ENCODE results near the gene ARL13A. TPM values are rescaled to one million over a fixed set of nuclear protein-coding genes. Genes with fewer than 3 reads are reported as not detected.

Gene ARL13A
- total and polyA plus RNA-seq, 2 experiments from 2014 or later, result not detected

DNA sequence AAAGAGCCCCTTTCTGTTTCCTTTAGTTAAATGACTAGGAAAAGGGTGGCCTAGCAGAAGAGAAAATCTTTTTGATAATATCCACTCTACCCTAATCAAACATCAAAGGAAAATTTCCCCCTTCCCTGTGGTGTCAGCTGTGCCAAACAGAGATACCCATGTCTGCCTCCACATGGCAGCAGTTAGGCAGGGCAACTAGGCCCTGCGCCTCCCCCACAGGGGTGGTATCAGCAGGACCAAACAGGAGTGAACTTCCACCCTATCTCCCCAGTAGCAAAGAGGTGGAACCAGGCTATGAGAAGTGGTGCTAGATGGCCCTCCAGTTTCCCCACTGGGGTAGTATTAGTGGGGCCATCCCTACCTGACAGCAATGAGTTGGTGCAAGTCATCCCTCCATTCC lies 21.0 kb upstream of the ARL13A start:
- Histone ChIP-seq H3K79me2 (no peaks in the 10 kb centered on the region), H3K4me3 (no peak overlapping the region), H3K27ac (no peak overlapping the region), H3K27me3 (no peaks in the 10 kb centered on the region), H3K36me3 (replicated peaks; ENCODE audit: insufficient read depth, low read depth) (no peaks in the 10 kb centered on the region), H4K20me1 (ENCODE audit: insufficient read depth, poor library complexity, severe bottlenecking) (no peaks in the 10 kb centered on the region), H3K9me2 (replicated peaks; ENCODE audit: insufficient read depth) (no peaks in the 10 kb centered on the region), H3K4me2 (no peak overlapping the region), H3K9me3 (ENCODE audit: low read depth) (no peaks in the 10 kb centered on the region), H3K4me1 (ENCODE audit: insufficient read depth) (no peaks in the 10 kb centered on the region), H2AFZ (no peak overlapping the region)
- no peak for DNase-seq (ENCODE audit: low spot score)
- 90% methylated on average over 1 of the region's 1 CpG for WGBS (ENCODE audit: low lambda C conversion rate, missing lambda C conversion rate)
- TF ChIP-seq CTCF (IDR thresholded peaks at IDR 0.05; ENCODE audit: poor library complexity) (no peak), EZH2 (IDR thresholded peaks at IDR 0.05; ENCODE audit: borderline replicate concordance) (no peak), EZH2phosphoT487 (IDR thresholded peaks at IDR 0.05; ENCODE audit: low read depth, severe bottlenecking, unreplicated experiment) (no peak)

DNA sequence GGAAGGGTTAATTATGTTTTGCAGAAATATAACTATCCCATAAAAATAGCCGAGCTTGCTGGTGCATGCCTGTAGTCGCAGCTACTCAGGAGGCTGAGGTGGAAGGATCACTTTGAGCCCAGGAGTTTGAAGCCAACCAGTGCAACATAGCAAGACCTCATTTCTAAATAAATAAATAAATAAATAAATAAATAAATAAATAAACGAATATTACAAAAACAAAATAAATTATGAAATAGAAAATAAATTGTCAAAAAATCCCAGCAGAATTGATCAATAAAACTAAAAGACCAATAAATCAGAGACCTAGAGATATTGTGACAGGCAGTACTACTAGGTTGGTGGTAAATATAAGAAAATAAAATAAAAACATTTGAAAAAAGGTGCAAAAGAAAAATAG lies 6.7 kb upstream of the ARL13A start:
- H3K36me3 ChIP-seq (replicated peaks; ENCODE audit: insufficient read depth, low read depth), result no peaks in the 10 kb centered on the region
- no peaks in the 10 kb centered on the region for H4K20me1 ChIP-seq (ENCODE audit: insufficient read depth, poor library complexity, severe bottlenecking)
- 76% methylated on average over 3 of the region's 3 CpGs for WGBS (ENCODE audit: low lambda C conversion rate, missing lambda C conversion rate)
- H3K4me3 ChIP-seq, result no peak overlapping the region
- no peak overlapping the region for H3K4me2 ChIP-seq
- no peaks in the 10 kb centered on the region for H3K9me3 ChIP-seq (ENCODE audit: low read depth)
- no peaks in the 10 kb centered on the region for H3K27me3 ChIP-seq
- no peaks in the 10 kb centered on the region for H3K9me2 ChIP-seq (replicated peaks; ENCODE audit: insufficient read depth)
- TF ChIP-seq EZH2 (IDR thresholded peaks at IDR 0.05; ENCODE audit: borderline replicate concordance) (no peak), EZH2phosphoT487 (IDR thresholded peaks at IDR 0.05; ENCODE audit: low read depth, severe bottlenecking, unreplicated experiment) (no peak), CTCF (IDR thresholded peaks at IDR 0.05; ENCODE audit: poor library complexity) (no peak)
- H3K79me2 ChIP-seq, result no peaks in the 10 kb centered on the region
- no peaks in the 10 kb centered on the region for H3K4me1 ChIP-seq (ENCODE audit: insufficient read depth)
- H3K27ac ChIP-seq, result no peak overlapping the region
- H2AFZ ChIP-seq, result no peak overlapping the region
- DNase-seq (ENCODE audit: low spot score), result no peak

GRCh38 chrX:100964362-100964761 lies 5.1 kb upstream of the ARL13A start:
- Histone ChIP-seq H3K4me1 (ENCODE audit: insufficient read depth) (no peaks in the 10 kb centered on the region), H3K4me2 (no peak overlapping the region), H3K9me2 (replicated peaks; ENCODE audit: insufficient read depth) (no peaks in the 10 kb centered on the region), H3K36me3 (replicated peaks; ENCODE audit: insufficient read depth, low read depth) (no peaks in the 10 kb centered on the region), H3K4me3 (no peak overlapping the region), H3K79me2 (no peaks in the 10 kb centered on the region), H3K27ac (no peak overlapping the region), H2AFZ (no peak overlapping the region), H3K27me3 (no peaks in the 10 kb centered on the region), H3K9me3 (ENCODE audit: low read depth) (no peaks in the 10 kb centered on the region), H4K20me1 (ENCODE audit: insufficient read depth, poor library complexity, severe bottlenecking) (no peaks in the 10 kb centered on the region)
- no peak for TF ChIP-seq CTCF (IDR thresholded peaks at IDR 0.05; ENCODE audit: poor library complexity)
- TF ChIP-seq EZH2phosphoT487 (IDR thresholded peaks at IDR 0.05; ENCODE audit: low read depth, severe bottlenecking, unreplicated experiment), result no peak
- TF ChIP-seq EZH2 (IDR thresholded peaks at IDR 0.05; ENCODE audit: borderline replicate concordance), result no peak
- no peak for DNase-seq (ENCODE audit: low spot score)

GRCh38 chrX:100969936-100970335 lies 428 bp downstream of the ARL13A start:
- no peaks in the 10 kb centered on the region for H4K20me1 ChIP-seq (ENCODE audit: insufficient read depth, poor library complexity, severe bottlenecking)

More at GRCh38 chrX:100969936-100970335, 428 bp downstream of the ARL13A start:
- Histone ChIP-seq H3K27me3 (no peaks in the 10 kb centered on the region), H2AFZ (no peak overlapping the region), H3K9me2 (replicated peaks; ENCODE audit: insufficient read depth) (no peaks in the 10 kb centered on the region), H3K9me3 (ENCODE audit: low read depth) (no peaks in the 10 kb centered on the region), H3K4me1 (ENCODE audit: insufficient read depth) (no peaks in the 10 kb centered on the region), H3K27ac (no peak overlapping the region), H3K79me2 (no peaks in the 10 kb centered on the region), H3K4me3 (no peak overlapping the region), H3K36me3 (replicated peaks; ENCODE audit: insufficient read depth, low read depth) (no peaks in the 10 kb centered on the region), H3K4me2 (no peak overlapping the region)
- DNase-seq (ENCODE audit: low spot score), result no peak
- 45% methylated on average over 1 of the region's 1 CpG for WGBS (ENCODE audit: low lambda C conversion rate, missing lambda C conversion rate)
- TF ChIP-seq EZH2 (IDR thresholded peaks at IDR 0.05; ENCODE audit: borderline replicate concordance) (no peak), CTCF (IDR thresholded peaks at IDR 0.05; ENCODE audit: poor library complexity) (no peak), EZH2phosphoT487 (IDR thresholded peaks at IDR 0.05; ENCODE audit: low read depth, severe bottlenecking, unreplicated experiment) (no peak)
